Mesothelial cell of epicardium (in vitro differentiated cells): ENCODE measurements around the gene TLCD3B. TPM values are rescaled to one million over a fixed set of nuclear protein-coding genes. Genes with fewer than 3 reads are reported as not detected.

Experiments used
- DNase-seq, 2 experiments: peaks; one replicate each; pipeline ENCODE4 v3.0.0; 2021; ENCODE audit warnings: low spot score in 2 of 2; ENCODE audit not compliant: unreplicated experiment in 2 of 2
- H3K27ac Mint-ChIP-seq: 2 replicates; pipeline ENCODE4 v1.8.0; 2021; ENCODE audit warnings: mixed read lengths
- H3K27me3 Mint-ChIP-seq: 2 replicates; pipeline ENCODE4 v1.8.0; 2021; ENCODE audit warnings: low read depth, mixed read lengths
- H3K36me3 Mint-ChIP-seq: 2 replicates; pipeline ENCODE4 v1.8.0; 2021; ENCODE audit warnings: mixed read lengths
- H3K4me1 Mint-ChIP-seq: 2 replicates; pipeline ENCODE4 v1.8.0; 2021; ENCODE audit warnings: mixed read lengths
- H3K4me3 Mint-ChIP-seq: 2 replicates; pipeline ENCODE4 v1.8.0; 2021; ENCODE audit warnings: mild to moderate bottlenecking, moderate library complexity, mixed read lengths
- H3K9me3 Mint-ChIP-seq: 2 replicates; pipeline ENCODE4 v1.8.0; 2021; ENCODE audit warnings: mixed read lengths
- CTCF ChIP-seq: fragments of 200-600 bp; sonication (generic); IDR thresholded peaks from one replicate; pipeline ENCODE4 v1.5.0; 2021; ENCODE audit warnings: antibody characterized with exemption; ENCODE audit not compliant: unreplicated experiment
- total RNA-seq: library from RNA; stranded (reverse); gene quantifications from 3 replicates; pipeline ENCODE4 v1.2.1, GENCODE V29; 2021

TLCD3B gene
- total RNA-seq, 1 donor from 2014 or later = 0.72 TPM

DNA sequence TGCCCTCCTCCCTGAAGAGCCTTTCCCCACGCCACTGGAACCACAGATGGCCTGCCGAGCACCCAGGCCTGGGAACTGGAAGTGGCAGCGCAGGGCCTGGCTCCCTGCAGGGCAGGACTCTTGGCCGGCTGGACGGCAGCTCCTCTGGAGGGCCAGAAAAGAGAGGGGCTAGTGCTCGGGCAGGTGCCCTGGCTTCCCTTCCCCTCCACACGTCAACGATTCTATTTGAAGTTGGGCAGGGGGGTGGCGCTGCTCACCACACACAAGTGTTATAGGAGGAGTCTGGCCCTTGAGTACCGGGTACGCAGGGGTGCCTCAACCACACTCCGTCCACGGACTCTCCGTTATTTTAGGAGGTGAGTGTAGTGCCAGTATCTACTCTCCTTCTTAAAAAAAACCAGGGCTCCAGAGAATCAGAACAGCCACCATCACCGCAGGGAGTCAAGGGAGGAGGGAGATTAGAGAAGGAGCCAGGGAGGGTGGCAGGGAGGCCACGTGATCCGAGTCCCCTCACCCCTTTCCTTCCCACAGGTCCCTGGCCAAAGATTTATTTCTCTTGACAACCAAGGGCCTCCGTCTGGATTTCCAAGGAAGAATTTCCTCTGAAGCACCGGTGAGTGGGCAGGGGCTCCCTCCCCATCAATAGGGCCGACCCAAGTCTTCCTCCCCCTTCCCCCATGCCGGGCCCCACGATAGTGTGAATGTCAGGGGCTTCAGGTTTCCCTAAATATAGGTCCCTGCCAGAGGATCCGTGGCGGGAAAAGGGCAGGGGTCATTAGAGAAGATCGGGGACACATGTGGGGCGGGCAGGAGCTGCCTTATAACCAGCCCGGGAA is 33.0 kb upstream of the TLCD3B start:
- no peaks in the 10 kb centered on the region for H3K27me3 Mint-ChIP-seq
- peak overlapping the region; percentile 87 for H3K4me3 Mint-ChIP-seq
- peaks cover 43% of the 10 kb centered on the region for H3K4me1 Mint-ChIP-seq
- no peaks in the 10 kb centered on the region for H3K9me3 Mint-ChIP-seq
- peaks cover 11% of the 10 kb centered on the region for H3K36me3 Mint-ChIP-seq
- no peak for TF ChIP-seq CTCF
- peak overlapping the region; percentile 99 for H3K27ac Mint-ChIP-seq
- peak in 1 of 2 experiments; percentile 55 for DNase-seq

DNA sequence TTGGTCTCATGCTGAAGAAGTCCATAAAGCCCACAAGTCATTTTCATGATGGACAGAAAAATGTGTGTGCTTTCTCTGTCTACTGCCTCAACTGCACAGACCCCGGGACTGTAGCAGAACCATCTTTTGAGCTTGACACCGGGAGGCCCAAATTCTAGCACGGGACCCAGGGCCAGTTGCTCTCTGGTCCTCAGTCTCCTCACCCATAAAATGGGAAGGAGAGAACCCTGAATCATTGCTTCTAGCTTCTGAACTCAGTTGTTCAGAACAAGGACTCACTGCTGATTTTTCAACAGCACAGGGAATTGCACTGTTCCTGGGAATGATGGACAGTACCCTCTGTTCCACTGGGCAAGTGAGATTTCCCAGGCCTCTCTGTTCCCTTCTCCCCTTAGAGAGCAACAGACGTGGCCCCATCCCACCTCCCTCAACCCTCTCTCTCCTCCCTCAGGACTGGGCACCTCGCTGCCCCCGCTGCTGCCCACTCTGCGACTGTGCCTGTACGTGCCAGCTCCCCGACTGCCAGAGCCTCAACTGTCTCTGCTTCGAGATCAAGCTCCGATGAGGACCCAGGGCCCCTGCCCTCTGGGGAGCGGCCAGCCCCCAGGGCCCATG is 32.3 kb upstream of the TLCD3B start:
- Mint-ChIP-seq H3K27ac (peak overlapping the region; percentile 99), H3K4me3 (peak overlapping the region; percentile 87), H3K27me3 (no peaks in the 10 kb centered on the region), H3K4me1 (peaks cover 40% of the 10 kb centered on the region), H3K9me3 (no peaks in the 10 kb centered on the region), H3K36me3 (peaks cover 10% of the 10 kb centered on the region)
- no peak for DNase-seq
- TF ChIP-seq CTCF = no peak

- peaks cover 24% of the 10 kb centered on the region for H3K4me1 Mint-ChIP-seq
- H3K27me3 Mint-ChIP-seq = no peaks in the 10 kb centered on the region
- H3K9me3 Mint-ChIP-seq = no peaks in the 10 kb centered on the region
- H3K4me3 Mint-ChIP-seq = no peak overlapping the region
- peaks cover 3% of the 10 kb centered on the region for H3K36me3 Mint-ChIP-seq
- peak overlapping the region; percentile 90 for H3K27ac Mint-ChIP-seq
- DNase-seq = no peak
- no peak for TF ChIP-seq CTCF
Measured at GRCh38 chr16:30060836-30061554, 29.9 kb upstream of the TLCD3B start.

DNA sequence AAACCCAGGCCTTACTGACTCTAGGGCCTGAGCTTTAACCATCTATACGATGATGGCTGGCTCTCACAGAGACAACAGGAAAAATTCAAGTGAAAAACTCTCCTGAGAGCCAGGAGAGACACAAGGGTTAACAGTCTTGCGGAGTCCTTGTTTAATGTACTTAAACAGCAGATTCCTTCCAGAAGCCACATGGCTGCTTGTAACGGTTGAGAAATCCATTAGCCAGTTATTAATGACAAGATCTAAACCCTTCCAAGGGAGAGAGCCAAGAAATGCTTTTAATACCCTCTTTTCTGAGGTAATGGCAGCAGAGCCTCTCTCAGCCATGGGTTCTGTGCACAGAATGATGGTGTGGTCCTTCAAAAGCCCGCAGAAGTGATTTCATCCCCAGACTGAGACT is 29.3 kb upstream of the TLCD3B start:
- no peak for TF ChIP-seq CTCF
- H3K27me3 Mint-ChIP-seq = no peaks in the 10 kb centered on the region
- peak overlapping the region; percentile 90 for H3K27ac Mint-ChIP-seq
- H3K4me1 Mint-ChIP-seq = peaks cover 24% of the 10 kb centered on the region
- no peaks in the 10 kb centered on the region for H3K9me3 Mint-ChIP-seq
- H3K36me3 Mint-ChIP-seq = peaks cover 3% of the 10 kb centered on the region
- no peak for DNase-seq
- H3K4me3 Mint-ChIP-seq = no peak overlapping the region

- TF ChIP-seq CTCF = peak; percentile 17
Measured at GRCh38 chr16:30054959-30055553, 24.0 kb upstream of the TLCD3B start.

More at GRCh38 chr16:30054959-30055553, 24.0 kb upstream of the TLCD3B start:
- no peaks in the 10 kb centered on the region for H3K27me3 Mint-ChIP-seq
- peaks cover 18% of the 10 kb centered on the region for H3K4me1 Mint-ChIP-seq
- no peak overlapping the region for H3K27ac Mint-ChIP-seq
- peaks cover 3% of the 10 kb centered on the region for H3K36me3 Mint-ChIP-seq
- H3K4me3 Mint-ChIP-seq = peak overlapping the region; percentile 85
- DNase-seq = no peak
- no peaks in the 10 kb centered on the region for H3K9me3 Mint-ChIP-seq
